Adipocyte (in vitro differentiated cells): Measurements from ENCODE around the gene DLX3.

Source experiments
- DNase-seq: peaks from one replicate; pipeline ENCODE4 v3.0.0-alpha.2; 2015; ENCODE audit warnings: low read depth
- H3K27me3 ChIP-seq: replicated peaks from 2 replicates; pipeline ENCODE4 v1.7.0; 2013; ENCODE audit warnings: mild to moderate bottlenecking, low read length, moderate library complexity; ENCODE audit not compliant: control insufficient read depth, insufficient read depth
- H3K36me3 ChIP-seq: 2 replicates; pipeline ENCODE4 v1.7.0; 2013; ENCODE audit warnings: low read length, mild to moderate bottlenecking, moderate library complexity; ENCODE audit not compliant: control insufficient read depth, insufficient read depth, severe bottlenecking
- H3K4me1 ChIP-seq: 2 replicates; pipeline ENCODE4 v1.7.0; 2013; ENCODE audit warnings: mild to moderate bottlenecking, low read length, moderate library complexity; ENCODE audit not compliant: control insufficient read depth, insufficient read depth
- H3K4me3 ChIP-seq: 2 replicates; pipeline ENCODE4 v1.7.0; 2013; ENCODE audit warnings: mild to moderate bottlenecking, low read length, moderate library complexity
- H3K9ac ChIP-seq: 2 replicates; pipeline ENCODE4 v1.7.0; 2013; ENCODE audit warnings: mild to moderate bottlenecking, low read length, moderate library complexity
- H3K9me3 ChIP-seq: 2 replicates; pipeline ENCODE4 v1.7.0; 2013; ENCODE audit warnings: mild to moderate bottlenecking, low read length, moderate library complexity; ENCODE audit not compliant: control insufficient read depth

DLX3 gene

DNA sequence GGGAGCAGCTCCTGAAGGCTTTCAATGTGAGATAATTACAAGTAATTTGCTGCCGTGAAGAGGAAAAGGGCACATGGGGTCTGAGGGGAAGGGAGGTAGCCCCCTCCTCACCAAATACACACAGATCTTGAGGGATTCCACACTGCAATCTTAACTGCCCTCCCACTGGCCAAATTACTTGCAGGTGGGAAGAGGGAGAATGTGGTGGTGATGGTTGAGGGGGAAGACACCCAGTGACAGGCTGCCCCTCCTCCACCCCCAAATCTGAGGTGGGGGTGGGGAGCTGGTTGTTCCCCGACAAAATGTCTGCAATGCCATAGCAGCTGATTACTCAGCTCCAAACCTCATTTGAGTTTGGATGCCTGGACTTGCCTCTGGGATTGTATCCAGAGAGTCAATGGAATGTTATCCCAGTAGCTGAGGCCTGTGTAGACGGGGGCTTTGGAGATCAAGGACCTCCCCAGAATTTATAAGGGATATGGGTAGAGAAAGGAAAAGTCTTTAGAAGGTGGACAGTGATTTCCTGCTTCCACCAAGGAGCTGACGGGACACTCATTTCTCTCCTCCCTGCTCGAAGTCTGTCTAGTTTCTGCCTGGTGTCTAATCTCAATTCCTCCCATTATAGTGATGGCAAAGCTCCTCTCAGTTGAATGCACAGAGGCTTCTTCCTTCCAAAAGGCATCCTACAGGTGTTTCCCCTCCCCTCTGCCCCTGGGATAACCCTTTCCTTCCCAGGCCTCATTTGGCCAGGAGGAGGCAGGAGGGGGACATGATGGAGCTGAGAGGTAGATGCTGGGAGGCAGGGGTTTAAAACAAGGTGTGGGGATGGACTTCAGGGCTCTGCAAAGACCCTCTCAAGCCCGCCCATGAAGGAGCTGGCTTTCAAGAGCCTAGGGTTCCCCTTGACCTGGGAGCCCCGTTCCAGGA lies 17.3 kb downstream of the DLX3 start:
- H3K4me1 ChIP-seq, result peaks cover 14% of the 10 kb centered on the region
- DNase-seq, result no peak
- no peaks in the 10 kb centered on the region for H3K9me3 ChIP-seq
- H3K27me3 ChIP-seq, result peaks cover 23% of the 10 kb centered on the region
- H3K9ac ChIP-seq, result no peak overlapping the region
- H3K4me3 ChIP-seq, result no peak overlapping the region
- no peaks in the 10 kb centered on the region for H3K36me3 ChIP-seq

DNA sequence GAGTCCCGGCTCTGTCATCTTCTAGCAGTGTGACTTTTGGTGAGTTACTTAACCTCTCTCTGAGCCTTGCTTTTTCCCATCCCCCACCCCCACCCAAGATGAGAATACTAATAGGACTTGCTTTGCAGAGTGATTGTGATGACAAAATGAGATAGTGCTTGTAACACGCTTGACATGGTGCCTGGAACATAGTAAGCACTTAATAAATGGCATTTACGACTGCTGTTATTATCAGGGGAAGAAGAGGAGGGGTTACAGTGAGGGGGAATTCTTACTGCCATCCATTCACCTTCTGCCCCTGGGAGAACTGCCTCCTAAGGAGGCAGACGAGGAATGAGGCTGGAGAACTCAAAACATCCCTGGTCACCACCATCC lies 18.2 kb downstream of the DLX3 start:
- Histone ChIP-seq H3K9ac (no peak overlapping the region), H3K27me3 (peaks cover 33% of the 10 kb centered on the region), H3K36me3 (no peaks in the 10 kb centered on the region), H3K9me3 (no peaks in the 10 kb centered on the region), H3K4me1 (peaks cover 19% of the 10 kb centered on the region), H3K4me3 (no peak overlapping the region)
- no peak for DNase-seq

DNA sequence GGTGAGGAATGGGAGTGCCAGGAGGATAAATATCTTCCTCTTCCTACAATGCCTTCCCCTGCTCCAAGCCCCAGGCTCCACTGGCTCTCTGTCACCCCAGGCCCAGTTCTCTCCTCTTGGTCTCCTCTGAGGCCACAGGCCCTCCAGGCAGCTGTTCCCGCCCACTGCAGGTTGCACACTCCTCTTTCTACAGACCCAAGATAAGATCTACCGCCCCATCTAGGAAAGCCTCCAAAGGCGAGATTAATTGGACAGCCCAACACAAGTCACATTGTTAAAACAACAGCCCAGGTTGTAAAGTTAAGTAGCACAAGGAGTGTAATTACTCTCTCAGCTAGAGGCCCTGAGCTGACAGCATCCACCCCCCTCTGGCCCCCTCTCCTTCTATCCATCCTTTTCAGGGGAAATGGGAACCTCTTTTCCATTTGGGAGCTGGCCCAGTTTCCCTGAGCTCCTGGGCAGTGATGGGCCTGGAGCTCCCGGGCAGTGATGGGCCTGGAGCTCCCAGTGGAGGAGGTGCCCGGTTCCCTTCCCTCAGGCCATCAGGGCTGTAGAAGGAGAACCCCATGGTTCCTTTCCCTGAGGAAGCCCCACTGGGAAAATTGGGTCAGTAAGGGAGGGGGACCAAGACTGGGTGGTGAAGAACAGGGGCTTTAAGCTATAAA lies 18.7 kb downstream of the DLX3 start:
- H3K4me3 ChIP-seq, result no peak overlapping the region
- no peak overlapping the region for H3K9ac ChIP-seq
- H3K36me3 ChIP-seq, result no peaks in the 10 kb centered on the region
- peaks cover 23% of the 10 kb centered on the region for H3K4me1 ChIP-seq
- peaks cover 38% of the 10 kb centered on the region for H3K27me3 ChIP-seq
- no peak for DNase-seq
- H3K9me3 ChIP-seq, result no peaks in the 10 kb centered on the region

DNA sequence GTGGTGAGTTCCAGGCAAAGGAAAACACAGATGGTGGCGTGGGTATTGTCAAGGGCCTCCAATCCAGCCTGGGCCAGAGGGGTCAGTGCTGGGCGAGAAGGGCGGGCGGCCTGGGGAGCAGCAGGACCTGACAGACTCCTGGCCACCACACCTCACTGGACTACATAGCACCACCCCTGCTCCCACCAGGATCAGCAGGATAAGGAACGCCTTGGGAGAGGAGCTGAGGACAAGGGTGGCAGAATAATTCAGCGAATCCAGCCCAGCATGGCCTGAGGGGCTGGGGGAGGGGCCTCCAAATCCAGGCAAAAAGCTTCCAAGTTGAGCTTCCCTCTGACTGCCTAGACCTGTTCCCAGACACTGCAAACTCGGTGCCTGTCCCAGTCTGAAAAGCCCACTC lies 19.5 kb downstream of the DLX3 start:
- Histone ChIP-seq H3K36me3 (no peaks in the 10 kb centered on the region), H3K4me3 (no peak overlapping the region), H3K27me3 (peaks cover 42% of the 10 kb centered on the region), H3K4me1 (peaks cover 23% of the 10 kb centered on the region), H3K9me3 (no peaks in the 10 kb centered on the region), H3K9ac (no peak overlapping the region)
- DNase-seq, result no peak

DNA sequence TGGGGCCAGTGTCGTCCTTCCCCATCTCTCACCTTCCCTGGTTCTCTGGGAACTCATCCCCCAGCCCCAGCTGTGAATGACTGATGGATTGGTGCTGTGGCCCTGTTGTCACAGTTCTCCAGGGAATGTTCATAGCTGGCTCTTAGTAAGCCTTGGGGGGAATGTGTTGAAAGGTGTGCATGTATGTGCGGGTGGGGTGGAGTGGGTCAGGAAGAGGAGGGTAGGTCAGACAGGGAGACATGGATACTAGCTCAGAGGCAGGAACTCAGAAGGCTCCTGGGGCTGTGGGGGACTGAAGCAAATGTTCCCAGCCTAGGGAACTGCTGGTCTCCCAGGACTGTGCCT lies 21.8 kb downstream of the DLX3 start:
- Histone ChIP-seq H3K27me3 (peaks cover 53% of the 10 kb centered on the region), H3K4me3 (no peak overlapping the region), H3K4me1 (peaks cover 20% of the 10 kb centered on the region), H3K36me3 (no peaks in the 10 kb centered on the region), H3K9ac (no peak overlapping the region), H3K9me3 (no peaks in the 10 kb centered on the region)
- DNase-seq, result no peak

DNA sequence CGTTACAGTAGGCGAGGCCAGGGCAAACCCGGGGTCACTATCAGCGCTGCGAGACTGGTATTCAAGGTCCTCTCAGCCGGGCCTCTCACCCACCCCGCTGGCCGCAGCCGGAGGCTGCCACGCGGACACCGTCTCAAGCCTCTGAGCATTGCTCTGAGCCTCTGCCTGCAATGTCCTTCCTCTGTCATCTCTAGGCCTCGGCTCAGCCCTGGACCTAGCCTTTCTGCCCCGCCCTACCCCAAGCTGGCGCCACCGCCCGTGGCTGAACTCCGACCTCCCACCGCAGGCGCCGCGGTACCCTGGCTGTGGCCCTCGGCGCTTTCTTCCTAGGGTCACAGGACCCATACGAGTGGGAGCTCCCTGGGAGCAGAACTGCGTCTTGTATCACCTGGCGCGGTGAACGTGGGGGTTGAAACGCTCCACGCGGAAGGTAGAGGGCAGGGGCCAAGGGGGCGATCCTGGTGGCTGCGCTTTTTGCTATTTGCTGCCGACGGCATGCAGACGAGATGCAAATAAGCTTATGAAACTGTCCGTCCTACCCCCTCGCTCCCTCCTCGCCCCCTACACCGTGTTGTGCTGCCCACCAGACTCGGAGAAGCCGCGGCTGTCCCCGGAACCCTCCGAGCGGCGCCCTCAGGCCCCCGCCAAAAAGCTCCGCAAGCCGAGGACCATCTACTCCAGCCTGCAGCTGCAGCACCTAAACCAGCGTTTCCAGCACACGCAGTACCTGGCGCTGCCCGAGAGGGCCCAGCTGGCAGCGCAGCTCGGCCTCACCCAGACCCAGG lies 22.3 kb downstream of the DLX3 start:
- Histone ChIP-seq H3K27me3 (peaks cover 56% of the 10 kb centered on the region), H3K9ac (no peak overlapping the region), H3K4me3 (peak overlapping the region; percentile 44), H3K9me3 (no peaks in the 10 kb centered on the region), H3K36me3 (no peaks in the 10 kb centered on the region), H3K4me1 (peaks cover 14% of the 10 kb centered on the region)
- DNase-seq, result no peak

DNA sequence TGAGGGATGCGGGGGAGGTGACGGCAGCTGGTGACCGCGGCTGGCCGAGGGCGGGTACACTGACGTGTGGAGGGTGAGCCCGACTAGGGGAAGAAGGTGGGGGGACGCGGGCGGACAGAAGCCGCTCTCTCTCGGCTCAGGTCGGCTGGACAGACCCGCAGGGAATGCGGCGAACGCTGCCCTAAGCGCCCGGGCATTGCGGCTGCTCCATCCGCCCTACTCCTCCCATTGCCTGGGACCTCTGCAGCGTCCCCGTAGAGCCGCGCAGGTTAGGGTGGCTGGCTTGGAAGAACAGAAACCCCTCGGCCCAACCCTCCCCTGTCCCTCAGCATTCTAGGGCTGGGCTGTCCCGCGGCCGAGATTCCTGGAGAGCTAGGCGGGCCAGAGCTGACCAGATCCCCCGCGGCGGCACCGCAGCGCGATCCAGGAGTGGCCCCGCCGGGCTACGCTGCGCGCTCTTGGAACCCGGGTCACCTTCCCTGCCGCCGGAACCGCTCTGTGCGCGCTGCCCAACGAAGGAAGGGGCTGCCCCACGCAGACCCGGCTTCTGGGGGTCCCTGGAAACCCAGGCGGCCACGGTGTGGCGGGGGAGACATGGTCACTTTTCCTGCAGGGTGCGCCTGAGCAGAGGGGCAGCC lies 23.1 kb downstream of the DLX3 start:
- DNase-seq, result peak; percentile 20
- Histone ChIP-seq H3K9me3 (peaks cover under 1% of the 10 kb centered on the region), H3K4me3 (peak overlapping the region; percentile 44)

DNA sequence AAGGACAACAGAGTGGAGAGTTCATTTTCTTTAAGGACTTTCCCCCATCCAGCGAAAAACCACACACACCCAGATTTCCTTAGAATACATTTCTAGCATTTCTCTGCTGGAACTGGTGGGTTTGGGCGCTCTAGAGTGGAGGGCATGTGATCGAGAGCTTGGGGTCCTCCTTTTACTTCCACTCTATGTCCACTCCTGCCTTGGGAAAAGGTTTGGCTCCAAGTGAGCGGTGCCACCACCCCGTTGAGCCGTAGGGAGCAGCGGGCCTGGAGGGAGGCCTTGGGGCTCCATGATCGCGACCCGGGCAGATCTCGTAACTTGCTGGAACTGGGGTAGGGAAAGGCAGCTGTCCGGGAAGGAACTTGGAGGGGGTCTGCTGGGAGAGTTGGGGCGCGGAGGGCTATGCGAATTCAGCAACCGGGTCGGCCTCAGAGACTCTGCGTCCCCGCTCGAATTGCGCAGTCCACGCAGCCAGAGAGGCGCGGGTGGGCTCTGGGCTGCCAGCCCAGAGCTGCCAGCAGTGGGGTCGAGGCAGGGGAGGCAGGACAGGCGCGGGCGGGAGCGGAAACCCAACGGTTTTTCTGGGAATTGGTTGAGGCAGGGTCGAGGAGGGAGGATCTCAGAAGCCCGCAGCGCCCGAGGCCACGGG lies 23.7 kb downstream of the DLX3 start:
- Histone ChIP-seq H3K9ac (no peak overlapping the region), H3K27me3 (peaks cover 68% of the 10 kb centered on the region), H3K4me3 (peak overlapping the region; percentile 44), H3K4me1 (peaks cover 9% of the 10 kb centered on the region), H3K9me3 (peaks cover 3% of the 10 kb centered on the region), H3K36me3 (no peaks in the 10 kb centered on the region)
- DNase-seq, result no peak

More for the DNA sequence above, 23.1 kb downstream of the DLX3 start:
- Histone ChIP-seq H3K36me3 (no peaks in the 10 kb centered on the region), H3K9ac (no peak overlapping the region), H3K4me1 (peaks cover 9% of the 10 kb centered on the region), H3K27me3 (peaks cover 63% of the 10 kb centered on the region)

DNA sequence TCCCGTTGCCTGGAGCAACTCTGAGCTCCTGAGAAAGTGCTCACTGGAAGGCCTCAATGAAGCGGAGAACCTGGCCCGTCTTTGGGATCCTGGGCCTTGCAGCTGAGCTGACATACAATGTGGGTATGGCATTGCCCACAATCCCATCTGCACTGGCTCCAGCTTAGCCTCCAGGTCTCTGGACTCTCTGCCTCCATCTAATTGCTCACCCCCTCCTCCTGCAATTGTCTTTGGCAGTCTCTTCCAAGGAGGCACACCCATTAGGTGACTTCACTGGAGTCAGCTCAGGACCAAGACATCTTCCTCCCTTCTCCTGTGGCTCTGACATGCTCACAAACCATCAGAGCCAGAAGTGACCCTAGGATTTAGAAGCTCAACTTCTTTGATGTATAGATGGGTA lies 24.5 kb downstream of the DLX3 start:
- Histone ChIP-seq H3K9ac (no peak overlapping the region), H3K4me3 (no peak overlapping the region), H3K27me3 (peaks cover 76% of the 10 kb centered on the region), H3K9me3 (peaks cover 3% of the 10 kb centered on the region), H3K36me3 (no peaks in the 10 kb centered on the region), H3K4me1 (peaks cover 9% of the 10 kb centered on the region)
- no peak for DNase-seq

DNA sequence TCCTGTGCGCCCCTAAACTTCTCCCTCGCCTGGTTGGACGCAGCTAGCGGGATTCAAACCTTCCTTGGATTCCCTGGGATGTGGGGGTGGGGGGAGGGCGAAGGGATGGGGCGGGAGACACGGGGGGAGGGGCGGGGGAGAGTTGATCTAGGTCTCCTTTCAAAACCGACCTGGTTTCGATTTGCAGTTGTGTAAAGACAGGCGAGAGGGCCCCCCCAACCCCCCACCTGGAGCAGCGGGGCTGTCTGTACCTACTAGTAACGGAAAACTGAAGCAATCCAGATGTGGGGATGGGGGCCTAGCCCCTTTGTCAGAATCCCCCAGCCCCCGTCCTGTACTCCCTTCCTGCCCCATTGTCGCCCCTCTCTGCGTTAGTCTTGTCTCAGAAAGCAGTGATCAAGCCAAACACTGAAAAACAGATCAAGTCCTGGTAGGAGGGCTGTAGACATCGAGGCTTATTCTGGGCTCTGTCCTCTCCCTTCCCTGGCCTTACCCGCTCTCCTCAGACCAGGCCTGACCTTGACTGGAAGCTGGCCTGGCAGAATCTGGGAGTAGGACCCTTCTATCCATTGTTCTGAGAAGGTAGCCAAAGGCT lies 25.1 kb downstream of the DLX3 start:
- Histone ChIP-seq H3K4me3 (no peak overlapping the region), H3K27me3 (peaks cover 81% of the 10 kb centered on the region), H3K9me3 (peaks cover 3% of the 10 kb centered on the region), H3K4me1 (peaks cover 9% of the 10 kb centered on the region), H3K36me3 (no peaks in the 10 kb centered on the region), H3K9ac (no peak overlapping the region)
- DNase-seq, result no peak
